HCT116 (cell line): ENCODE measurements around the gene SDR42E2. TPM values are rescaled to one million over a fixed set of nuclear protein-coding genes. Genes with fewer than 3 reads are reported as not detected.

Experiments
- ATAC-seq: fragments of 200-7000 bp; cut with Tn5 transposase; 2 replicates; pipeline ENCODE4 v1.9.1; 2020; ENCODE audit warnings: mild to moderate bottlenecking, moderate library complexity
- BruUV-seq: library from RNA; stranded (reverse); fragments of 400-500 nt; replicated peaks from 2 replicates; lab custom pipeline; 2021; lab: Mats Ljungman, UMichigan
- CTCF ChIA-PET: fragments of 300-600 bp; sonication (Branson Sonifier 250); formaldehyde crosslinking; loops from one replicate; lab custom pipeline; 2021; ENCODE audit warnings: antibody characterized with exemption; lab: Charles Lee
- POLR2A ChIA-PET: fragments of 300-600, 350-600 bp; sonication (Branson Sonifier 250); formaldehyde crosslinking; loops from one replicate; lab custom pipeline; 2021; ENCODE audit warnings: antibody characterized with exemption; lab: Charles Lee
- RAD21 ChIA-PET, 2 experiments: fragments of 300-600 bp; sonication (Branson Sonifier 250); formaldehyde crosslinking; loops; one replicate each; lab custom pipeline; 2023; ENCODE audit warnings: low total read pairs in 2 of 2; ENCODE audit not compliant: uncharacterized antibody in 2 of 2, unreplicated experiment in 2 of 2, low non-redundant PET in 1 of 2; lab: Charles Lee
- DNase-seq: peaks from one replicate; pipeline ENCODE4 v3.0.0-alpha.2; 2010; ENCODE audit warnings: low read depth, low spot score
- H2AFZ ChIP-seq: fragments of 200-600 bp; shearing (Covaris generic), sonication (generic); 2 replicates; pipeline ENCODE4 v1.6.1; 2017; ENCODE audit warnings: low read depth, mixed run types, mixed read lengths, antibody characterized with exemption, low read length; ENCODE audit not compliant: poor library complexity, severe bottlenecking
- H3K27ac ChIP-seq: 2 replicates; pipeline ENCODE4 v1.5.1; 2012; ENCODE audit warnings: low read depth, low read length
- H3K27me3 ChIP-seq: fragments of 200-600 bp; sonication (generic); 2 replicates; pipeline ENCODE4 v1.6.1; 2016; ENCODE audit warnings: mixed run types, low read length, mixed read lengths; ENCODE audit not compliant: insufficient read depth
- H3K36me3 ChIP-seq, 2 experiments: fragments of 200-500 bp in 1 of 2; fragments of 200-600 bp in 1 of 2; sonication (Bioruptor generic) in 1 of 2; sonication (generic) in 1 of 2; 2 replicates each; pipeline versions ENCODE4 v1.5.1 to v1.6.1; 2014 to 2016; ENCODE audit warnings: low read length in 2 of 2, inconsistent platforms in 1 of 2, mixed read lengths in 1 of 2, mixed run types in 1 of 2; ENCODE audit not compliant: insufficient read depth in 2 of 2, control insufficient read depth in 1 of 2
- H3K4me1 ChIP-seq, 2 experiments: fragments of 200-600 bp in 1 of 2; sonication (generic) in 1 of 2; 2 replicates each; pipeline versions ENCODE4 v1.5.1 to v1.6.1; 2012 to 2017; ENCODE audit warnings: low read length in 2 of 2, inconsistent platforms in 1 of 2, mild to moderate bottlenecking in 1 of 2, mixed read lengths in 1 of 2, mixed run types in 1 of 2, moderate library complexity in 1 of 2; ENCODE audit not compliant: insufficient read depth in 2 of 2, control insufficient read depth in 1 of 2
- H3K4me2 ChIP-seq: fragments of 200-600 bp; sonication (generic); 2 replicates; pipeline ENCODE4 v1.6.1; 2017; ENCODE audit warnings: mixed run types, low read length, mixed read lengths
- H3K4me3 ChIP-seq, 2 experiments: fragments of 200-600 bp in 1 of 2; sonication (generic) in 1 of 2; replicated peaks in 1 of 2; 2 replicates each; pipeline ENCODE4 v1.5.1; 2011 to 2016; ENCODE audit warnings: low read length in 2 of 2, control low read depth in 1 of 2, low read depth in 1 of 2, mild to moderate bottlenecking in 1 of 2, mixed read lengths in 1 of 2, mixed run types in 1 of 2
- H3K79me2 ChIP-seq: fragments of 200-600 bp; sonication (generic); 2 replicates; pipeline ENCODE4 v1.6.1; 2017; ENCODE audit warnings: mild to moderate bottlenecking, mixed run types, low read length, moderate library complexity, mixed read lengths; ENCODE audit not compliant: insufficient read depth
- H3K9ac ChIP-seq: fragments of 200-600 bp; sonication (generic); 2 replicates; pipeline ENCODE4 v1.6.1; 2016; ENCODE audit warnings: low read length, mixed read lengths
- H3K9me2 ChIP-seq: fragments of 200-600 bp; sonication (generic), shearing (Covaris generic); 2 replicates; pipeline ENCODE4 v1.6.1; 2017; ENCODE audit warnings: mixed run types, mild to moderate bottlenecking, moderate library complexity; ENCODE audit not compliant: insufficient read depth
- H3K9me3 ChIP-seq, 2 experiments: fragments of 200-500 bp in 1 of 2; fragments of 200-600 bp in 1 of 2; sonication (Bioruptor generic) in 1 of 2; sonication (generic) in 1 of 2; 2 replicates each; pipeline ENCODE4 v1.6.1; 2014 to 2017; ENCODE audit warnings: low read length in 2 of 2, mixed read lengths in 2 of 2, inconsistent platforms in 1 of 2, low read depth in 1 of 2, mild to moderate bottlenecking in 1 of 2, mixed run types in 1 of 2, moderate library complexity in 1 of 2; ENCODE audit not compliant: control insufficient read depth in 1 of 2, insufficient read depth in 1 of 2
- H4K20me1 ChIP-seq: fragments of 200-600 bp; sonication (generic), shearing (Covaris generic); 2 replicates; pipeline ENCODE4 v1.6.1; 2017; ENCODE audit warnings: mixed run types, mild to moderate bottlenecking, moderate library complexity; ENCODE audit not compliant: insufficient read depth
- ATF3 ChIP-seq: IDR thresholded peaks from 2 replicates; pipeline ENCODE4 v1.6.1; 2012
- CBX3 ChIP-seq: IDR thresholded peaks from 2 replicates; pipeline ENCODE4 v1.6.1; 2012; ENCODE audit warnings: low read depth
- CEBPB ChIP-seq: IDR thresholded peaks from 2 replicates; pipeline ENCODE4 v1.6.1; 2012; ENCODE audit warnings: low read depth
- ELF1 ChIP-seq: IDR thresholded peaks from 2 replicates; pipeline ENCODE4 v1.6.1; 2012; ENCODE audit warnings: low read depth, borderline replicate concordance
- EZH2phosphoT487 ChIP-seq: fragments of 200-600 bp; IDR thresholded peaks from 2 replicates; pipeline ENCODE4 v1.6.1; 2018; ENCODE audit warnings: antibody characterized with exemption, borderline replicate concordance
- MAX ChIP-seq: IDR thresholded peaks from 2 replicates; pipeline ENCODE4 v1.6.1; 2012
- POLR2A ChIP-seq: IDR thresholded peaks from 2 replicates; pipeline ENCODE4 v1.7.0; 2011; ENCODE audit warnings: borderline replicate concordance; ENCODE audit not compliant: insufficient read depth, insufficient read length; ENCODE audit errors: extremely low read depth
- POLR2AphosphoS5 ChIP-seq: IDR thresholded peaks from 2 replicates; pipeline ENCODE4 v1.6.1; 2011; ENCODE audit warnings: mild to moderate bottlenecking, low read depth, low read length, moderate library complexity
- RAD21 ChIP-seq: IDR thresholded peaks from 2 replicates; pipeline ENCODE4 v1.6.1; 2012; ENCODE audit warnings: low read depth, mild to moderate bottlenecking
- REST ChIP-seq: IDR thresholded peaks from 2 replicates; pipeline ENCODE4 v1.6.1; 2012; ENCODE audit warnings: low read depth
- SIN3A ChIP-seq: IDR thresholded peaks from 2 replicates; pipeline ENCODE4 v1.6.1; 2012; ENCODE audit warnings: low read depth
- YY1 ChIP-seq: IDR thresholded peaks from 2 replicates; pipeline ENCODE4 v1.6.1; 2011; ENCODE audit warnings: low read length, low read depth, moderate library complexity, mild to moderate bottlenecking; ENCODE audit not compliant: insufficient replicate concordance; ENCODE audit errors: extremely low read depth
- ZBTB33 ChIP-seq: IDR thresholded peaks from 2 replicates; pipeline ENCODE4 v1.6.1; 2011; ENCODE audit warnings: mild to moderate bottlenecking, low read length, moderate library complexity; ENCODE audit not compliant: insufficient replicate concordance; ENCODE audit errors: extremely low read depth
- ZFX ChIP-seq: fragments of 450-650 bp; IDR thresholded peaks from 2 replicates; pipeline ENCODE4 v1.6.1; 2017
- intact Hi-C: fragments of 100-400 bp; cut with micrococcal nuclease; formaldehyde crosslinking; loops from 2 replicates; pipeline ENCODE4 v1.10.0; 2022
- total RNA-seq: library from RNA; stranded (reverse); gene quantifications from one replicate; pipeline ENCODE4 v1.2.1, GENCODE V29; 2021; ENCODE audit not compliant: unreplicated experiment

Gene SDR42E2
- total RNA-seq, 1 experiment from 2014 or later: 0.27 TPM

GRCh38 chr16:22233037-22233372 is 70.7 kb downstream of the SDR42E2 start (continued):
- TF ChIP-seq REST (no peak), ATF3 (no peak)

- BruUV-seq: no TSS peak
- Histone ChIP-seq H3K9me3 (no peaks in the 10 kb centered on the region), H3K4me3 (no peak overlapping the region), H3K4me2 (no peak overlapping the region), H3K27me3 (no peaks in the 10 kb centered on the region), H3K79me2 (peaks cover 14% of the 10 kb centered on the region; the same call in 1 of the 2 replicates), H4K20me1 (no peaks in the 10 kb centered on the region), H3K9ac (no peak overlapping the region), H2AFZ (no peak overlapping the region), H3K9me2 (no peaks in the 10 kb centered on the region), H3K36me3 (no peaks in the 10 kb centered on the region), H3K4me1 (peaks cover 28% of the 10 kb centered on the region in 2 experiments), H3K27ac (no peak overlapping the region)
- intact Hi-C loops: no loop called here
- ATAC-seq: no peak
- ChIA-PET POLR2A (no interaction called here), CTCF (no interaction called here), RAD21 (no interaction called here)
- DNase-seq: no peak
- TF ChIP-seq ZFX (no peak), EZH2phosphoT487 (no peak), CBX3 (no peak), CEBPB (no peak), POLR2AphosphoS5 (no peak), SIN3A (no peak), POLR2A (no peak), YY1 (no peak), REST (no peak), ZBTB33 (no peak), RAD21 (no peak), MAX (no peak), ELF1 (no peak)
Observed at GRCh38 chr16:22235839-22236745, 73.8 kb downstream of the SDR42E2 start.
